ENCODE measurements around the gene SMIM23. TPM values are rescaled to one million over a fixed set of nuclear protein-coding genes. Genes with fewer than 3 reads are reported as not detected.

The SMIM23 gene
- total and polyA plus RNA-seq, 10 of the 15 experiments (the other 5 are each of a cell fraction or from before 2014, with no cell fraction given): not detected

DNA sequence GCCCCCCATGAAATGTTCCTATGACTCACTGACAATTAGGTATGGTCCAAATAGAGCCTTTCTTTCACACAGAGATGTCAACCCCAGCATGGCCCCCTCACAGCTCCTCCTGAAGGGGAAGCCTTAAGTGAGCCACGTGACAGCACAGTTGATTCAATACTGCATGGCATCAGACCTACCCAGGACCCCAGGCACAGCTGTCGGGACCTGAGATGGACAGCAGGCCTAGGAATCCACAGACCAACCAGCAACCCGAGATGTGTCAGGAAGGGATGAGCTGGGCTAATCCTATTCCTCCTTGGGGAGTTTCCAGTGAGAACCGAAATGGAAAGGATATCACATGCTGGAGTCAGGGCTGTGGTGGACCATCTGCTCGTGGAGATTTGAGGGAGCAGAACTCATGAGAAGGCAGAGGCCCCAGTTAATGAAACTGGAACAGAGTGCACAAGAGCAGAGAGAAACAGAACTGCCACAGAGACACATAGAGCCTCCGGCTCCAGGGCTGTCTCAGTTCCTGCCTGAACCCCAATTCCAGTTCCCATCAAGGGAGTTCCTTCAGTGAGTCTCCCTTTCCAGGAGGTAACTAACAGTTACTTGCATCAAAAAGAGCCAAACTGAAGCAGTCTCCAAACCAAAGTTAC is 42.1 kb upstream of the SMIM23 start (continued):
- TF ChIP-seq, protein P1, sequence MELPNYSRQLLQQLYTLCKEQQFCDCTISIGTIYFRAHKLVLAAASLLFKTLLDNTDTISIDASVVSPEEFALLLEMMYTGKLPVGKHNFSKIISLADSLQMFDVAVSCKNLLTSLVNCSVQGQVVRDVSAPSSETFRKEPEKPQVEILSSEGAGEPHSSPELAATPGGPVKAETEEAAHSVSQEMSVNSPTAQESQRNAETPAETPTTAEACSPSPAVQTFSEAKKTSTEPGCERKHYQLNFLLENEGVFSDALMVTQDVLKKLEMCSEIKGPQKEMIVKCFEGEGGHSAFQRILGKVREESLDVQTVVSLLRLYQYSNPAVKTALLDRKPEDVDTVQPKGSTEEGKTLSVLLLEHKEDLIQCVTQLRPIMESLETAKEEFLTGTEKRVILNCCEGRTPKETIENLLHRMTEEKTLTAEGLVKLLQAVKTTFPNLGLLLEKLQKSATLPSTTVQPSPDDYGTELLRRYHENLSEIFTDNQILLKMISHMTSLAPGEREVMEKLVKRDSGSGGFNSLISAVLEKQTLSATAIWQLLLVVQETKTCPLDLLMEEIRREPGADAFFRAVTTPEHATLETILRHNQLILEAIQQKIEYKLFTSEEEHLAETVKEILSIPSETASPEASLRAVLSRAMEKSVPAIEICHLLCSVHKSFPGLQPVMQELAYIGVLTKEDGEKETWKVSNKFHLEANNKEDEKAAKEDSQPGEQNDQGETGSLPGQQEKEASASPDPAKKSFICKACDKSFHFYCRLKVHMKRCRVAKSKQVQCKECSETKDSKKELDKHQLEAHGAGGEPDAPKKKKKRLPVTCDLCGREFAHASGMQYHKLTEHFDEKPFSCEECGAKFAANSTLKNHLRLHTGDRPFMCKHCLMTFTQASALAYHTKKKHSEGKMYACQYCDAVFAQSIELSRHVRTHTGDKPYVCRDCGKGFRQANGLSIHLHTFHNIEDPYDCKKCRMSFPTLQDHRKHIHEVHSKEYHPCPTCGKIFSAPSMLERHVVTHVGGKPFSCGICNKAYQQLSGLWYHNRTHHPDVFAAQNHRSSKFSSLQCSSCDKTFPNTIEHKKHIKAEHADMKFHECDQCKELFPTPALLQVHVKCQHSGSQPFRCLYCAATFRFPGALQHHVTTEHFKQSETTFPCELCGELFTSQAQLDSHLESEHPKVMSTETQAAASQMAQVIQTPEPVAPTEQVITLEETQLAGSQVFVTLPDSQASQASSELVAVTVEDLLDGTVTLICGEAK (IDR thresholded peaks at IDR 0.05; ENCODE audit: borderline replicate concordance): no peak
- TF ChIP-seq IRF4 (IDR thresholded peaks at IDR 0.05; ENCODE audit: low read depth, low read length) (no peak), ZNF592 (IDR thresholded peaks at IDR 0.05) (no peak), PAX8 (IDR thresholded peaks at IDR 0.05) (no peak), SMC3 (IDR thresholded peaks at IDR 0.05; ENCODE audit: borderline replicate concordance, low read length) (no peak), SIX5 (IDR thresholded peaks at IDR 0.05; ENCODE audit: low read depth, low read length, severe bottlenecking) (no peak), HDGF (IDR thresholded peaks at IDR 0.05) (no peak), NR2C2 (IDR thresholded peaks at IDR 0.05; ENCODE audit: borderline replicate concordance, control insufficient read depth, insufficient read length, low read depth) (no peak), ATF2 (IDR thresholded peaks at IDR 0.05; ENCODE audit: low read length) (no peak), POLR2AphosphoS5 (IDR thresholded peaks at IDR 0.05; ENCODE audit: low read length) (no peak), MYB (IDR thresholded peaks at IDR 0.05; ENCODE audit: borderline replicate concordance, low read depth, low read length) (no peak)
- TF ChIP-seq, protein P2, sequence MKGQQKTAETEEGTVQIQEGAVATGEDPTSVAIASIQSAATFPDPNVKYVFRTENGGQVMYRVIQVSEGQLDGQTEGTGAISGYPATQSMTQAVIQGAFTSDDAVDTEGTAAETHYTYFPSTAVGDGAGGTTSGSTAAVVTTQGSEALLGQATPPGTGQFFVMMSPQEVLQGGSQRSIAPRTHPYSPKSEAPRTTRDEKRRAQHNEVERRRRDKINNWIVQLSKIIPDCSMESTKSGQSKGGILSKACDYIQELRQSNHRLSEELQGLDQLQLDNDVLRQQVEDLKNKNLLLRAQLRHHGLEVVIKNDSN (IDR thresholded peaks at IDR 0.05; ENCODE audit: borderline replicate concordance, extremely low read length, insufficient read depth, low read depth, low read length): no peak
- TF ChIP-seq, protein P3, sequence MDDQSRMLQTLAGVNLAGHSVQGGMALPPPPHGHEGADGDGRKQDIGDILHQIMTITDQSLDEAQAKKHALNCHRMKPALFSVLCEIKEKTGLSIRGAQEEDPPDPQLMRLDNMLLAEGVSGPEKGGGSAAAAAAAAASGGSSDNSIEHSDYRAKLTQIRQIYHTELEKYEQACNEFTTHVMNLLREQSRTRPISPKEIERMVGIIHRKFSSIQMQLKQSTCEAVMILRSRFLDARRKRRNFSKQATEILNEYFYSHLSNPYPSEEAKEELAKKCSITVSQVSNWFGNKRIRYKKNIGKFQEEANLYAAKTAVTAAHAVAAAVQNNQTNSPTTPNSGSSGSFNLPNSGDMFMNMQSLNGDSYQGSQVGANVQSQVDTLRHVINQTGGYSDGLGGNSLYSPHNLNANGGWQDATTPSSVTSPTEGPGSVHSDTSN (IDR thresholded peaks at IDR 0.05; ENCODE audit: insufficient replicate concordance, low read depth, low read length): no peak

Data from GM12878 (cell line).